ENCODE measurements around the gene PCDHGA1.

Gene PCDHGA1

DNA sequence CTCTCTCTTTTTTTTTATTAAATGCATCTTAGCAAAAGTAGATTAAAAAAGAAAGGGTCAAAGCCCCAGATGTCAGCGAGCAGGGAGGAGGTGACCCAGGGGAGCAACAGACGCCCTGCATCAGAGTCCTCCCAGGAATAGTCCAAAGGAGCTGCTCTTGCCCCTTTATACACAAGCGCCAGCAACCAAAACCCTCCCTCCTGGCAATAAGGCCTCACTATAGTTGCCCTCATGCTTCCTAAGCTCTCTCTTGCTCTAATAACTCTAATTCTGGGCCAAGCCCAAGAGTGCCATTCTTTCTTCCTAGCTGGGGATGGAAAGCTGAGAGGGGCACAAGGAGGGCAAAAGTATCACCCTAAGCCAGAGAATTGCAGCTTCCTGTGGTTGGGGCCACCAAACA, 184.8 kb downstream of the PCDHGA1 start:
- no peak for DNase-seq

DNA sequence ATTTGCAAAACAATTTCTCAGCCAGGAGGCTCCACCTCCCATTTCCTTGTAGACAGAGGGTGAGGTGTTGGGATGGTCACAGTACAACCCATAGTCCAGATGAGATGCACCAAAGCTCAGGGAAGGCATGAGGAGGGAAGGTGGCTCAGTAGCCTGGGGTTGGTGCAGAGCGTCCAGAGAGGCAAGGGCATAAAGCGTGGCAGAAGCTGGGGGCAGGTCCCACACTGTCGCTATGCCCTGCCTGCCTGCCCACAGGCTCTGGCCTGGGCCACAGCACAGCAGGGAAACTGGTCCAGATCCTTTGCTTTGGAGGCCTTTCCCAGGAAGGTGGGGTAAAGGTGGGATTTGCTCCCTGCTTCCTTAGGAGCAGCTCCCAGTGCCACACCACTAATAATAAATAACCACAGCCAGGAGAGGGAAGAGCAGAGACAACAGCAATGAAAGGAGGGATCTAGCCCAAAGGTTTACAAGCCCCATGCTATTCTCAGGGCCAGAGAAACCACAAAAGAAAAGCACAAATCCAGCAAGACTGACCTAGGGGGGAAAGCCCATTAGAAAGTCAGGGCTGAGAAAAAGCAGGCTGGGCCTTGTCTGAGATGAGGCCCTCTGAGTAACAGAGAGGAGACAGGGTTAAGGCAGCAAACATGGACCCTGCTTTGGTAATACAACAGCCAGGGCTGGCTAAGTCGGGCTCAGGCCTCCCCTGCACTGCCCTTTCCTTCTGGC, 185.8 kb downstream of the PCDHGA1 start:
- no peak for DNase-seq

DNA sequence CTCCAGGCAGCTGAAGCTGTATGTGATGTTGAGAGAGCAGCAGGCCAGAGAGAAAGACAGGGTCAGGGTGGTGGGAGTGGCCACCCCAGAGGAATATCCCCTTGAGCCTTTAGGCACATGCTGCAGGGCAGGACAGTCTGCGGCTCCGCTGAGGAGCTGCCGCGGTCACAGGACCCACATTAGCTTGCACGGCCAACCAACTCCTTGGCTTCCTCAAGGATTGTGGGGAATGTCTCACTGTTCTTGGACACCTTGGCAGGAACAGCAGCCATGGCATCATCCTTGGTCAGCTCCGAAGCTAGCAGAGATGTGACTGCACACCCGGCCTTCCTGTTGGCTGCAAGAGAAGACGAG, 186.3 kb downstream of the PCDHGA1 start:
- no peak for DNase-seq

DNA sequence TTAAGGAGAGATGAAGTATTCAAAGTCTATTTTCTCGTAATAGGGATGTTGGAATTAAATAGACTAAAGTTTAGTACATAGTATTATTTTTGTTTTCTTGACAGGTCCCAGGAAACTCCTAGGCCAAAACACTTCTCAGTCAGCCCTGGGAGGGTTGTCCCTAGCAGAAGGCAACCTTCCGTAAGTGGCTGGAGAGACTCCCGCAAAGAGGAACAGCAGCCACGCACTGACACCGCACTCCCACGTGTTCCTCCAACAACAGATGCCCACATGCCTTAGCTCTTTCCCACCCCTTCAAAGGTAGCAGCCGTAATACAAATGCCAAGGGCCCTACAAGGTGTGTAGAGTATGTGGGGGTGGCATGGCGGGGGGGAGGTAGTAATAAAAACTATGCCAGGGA, 187.0 kb downstream of the PCDHGA1 start:
- no peak for DNase-seq

DNA sequence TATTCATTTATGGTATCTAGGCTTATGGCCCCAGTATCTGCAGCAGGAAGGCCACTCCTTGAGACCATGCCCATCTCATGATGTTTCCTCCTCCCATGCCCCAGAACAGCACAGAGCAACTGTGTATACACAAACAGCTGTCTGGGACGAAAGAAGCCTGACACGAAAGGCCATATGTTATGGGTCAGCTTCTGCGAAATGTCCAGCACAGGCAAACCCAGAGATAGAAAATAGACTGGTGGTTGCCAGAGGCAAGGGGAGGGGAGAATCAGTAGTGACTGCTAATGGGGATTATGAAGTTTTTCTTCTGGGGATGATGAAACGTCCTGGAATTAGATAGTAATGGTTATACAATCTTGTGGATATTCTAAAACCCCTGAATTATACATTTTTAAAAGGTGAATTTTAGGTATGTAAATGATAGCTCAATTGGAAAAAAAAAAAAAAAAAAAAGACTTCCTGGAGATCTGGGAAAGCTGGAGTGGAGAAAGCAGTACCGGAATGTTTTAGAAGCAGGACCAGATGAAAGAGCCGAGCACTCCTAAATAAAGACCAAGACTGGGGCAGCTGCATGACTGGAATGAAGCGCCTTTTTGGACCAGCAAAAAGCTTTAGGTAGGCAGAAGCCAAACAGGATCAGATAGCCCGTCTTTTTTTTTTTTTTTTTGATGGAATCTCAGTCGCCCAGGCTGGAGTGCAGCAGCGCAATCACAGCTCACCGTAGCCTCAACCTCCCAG, 187.7 kb downstream of the PCDHGA1 start:
- DNase-seq: no peak

DNA sequence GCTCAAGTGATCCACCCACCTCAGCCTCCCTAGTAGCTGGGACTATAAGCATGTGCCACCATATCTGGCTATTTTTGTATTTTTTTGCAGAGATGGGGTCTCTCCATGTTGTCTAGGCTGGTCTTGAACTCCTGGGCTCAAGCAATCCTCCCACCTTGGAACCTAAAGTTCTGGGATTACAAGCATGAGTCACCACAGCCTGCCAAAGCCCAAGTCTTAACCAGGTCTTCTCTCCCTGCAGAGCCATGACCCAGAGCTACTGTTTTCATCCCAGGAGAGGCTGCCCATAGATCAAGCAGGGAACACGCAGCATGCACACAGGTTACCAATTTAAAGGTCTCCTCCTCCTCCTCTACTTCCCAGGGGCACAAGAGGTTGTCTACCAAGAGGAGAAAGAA, 188.3 kb downstream of the PCDHGA1 start:
- DNase-seq: no peak

DNA sequence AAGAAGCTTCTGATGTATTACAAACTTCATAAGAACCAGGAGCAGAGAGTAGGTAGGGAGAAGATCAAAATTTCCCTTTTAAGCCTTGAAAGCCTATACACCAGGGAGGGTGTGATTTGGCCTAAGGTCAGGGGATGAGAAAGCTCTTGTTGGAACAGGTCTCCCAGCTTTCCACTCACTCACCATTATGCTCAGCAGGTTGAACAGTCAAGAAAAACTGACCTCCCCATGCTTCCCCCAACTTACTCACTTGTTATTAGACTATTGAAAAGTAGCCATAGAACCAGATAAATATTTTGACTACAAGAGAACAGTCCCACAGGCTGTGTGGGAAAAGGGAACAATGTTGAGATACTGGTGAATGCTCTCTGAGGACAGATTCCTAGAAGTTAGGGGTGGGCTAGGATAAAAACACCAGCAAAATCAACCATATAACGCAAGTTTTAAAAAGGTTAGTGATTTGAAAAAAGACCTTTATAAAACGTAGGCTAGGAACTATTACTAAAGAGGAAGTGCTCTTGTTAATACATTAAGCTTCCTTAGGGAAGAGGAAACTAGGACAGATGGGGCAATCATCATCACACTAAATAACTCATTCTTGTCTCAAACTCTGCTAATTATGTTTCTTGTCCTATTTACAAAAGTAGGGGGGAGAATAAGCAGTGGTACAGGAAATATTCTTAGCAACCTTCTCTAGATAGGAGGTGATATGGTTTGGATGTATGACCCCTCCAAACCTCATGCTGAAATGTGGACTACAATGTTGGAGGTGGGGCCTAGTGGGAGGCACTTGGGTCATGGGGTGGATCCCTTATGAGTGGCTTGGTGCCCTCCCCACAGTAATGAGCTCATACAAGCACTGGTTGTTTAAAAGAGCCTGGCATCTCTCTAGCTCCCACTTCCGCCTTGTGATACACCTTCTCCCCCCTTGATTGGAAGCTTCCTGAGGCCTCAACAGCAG, 189.6 kb downstream of the PCDHGA1 start:
- DNase-seq: no peak

DNA sequence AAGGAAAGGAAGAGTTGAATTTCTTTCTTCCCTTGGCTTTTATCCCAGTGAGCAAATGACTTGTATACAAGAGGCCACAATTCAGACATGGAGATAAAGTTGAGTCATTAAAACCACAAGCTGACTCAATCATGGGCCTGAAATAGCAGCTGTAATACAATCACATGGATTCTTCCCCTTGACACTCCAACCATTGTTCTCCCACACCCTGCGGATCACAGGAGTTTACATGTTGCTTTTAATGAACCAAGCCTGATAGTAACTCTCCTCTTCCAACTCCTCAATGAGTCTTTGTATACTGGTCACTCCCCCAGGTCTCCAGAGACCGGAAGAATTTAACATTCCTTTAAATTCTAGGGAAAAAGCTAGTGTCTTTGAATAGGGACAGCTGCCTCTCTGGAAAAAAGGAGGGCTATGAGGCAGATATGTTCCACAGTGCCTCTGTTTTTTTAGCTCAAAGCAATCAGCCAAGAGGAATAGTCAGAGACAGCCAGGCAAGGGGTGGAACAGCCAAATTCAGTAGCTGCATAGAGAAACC, 191.0 kb downstream of the PCDHGA1 start:
- DNase-seq: no peak

DNA sequence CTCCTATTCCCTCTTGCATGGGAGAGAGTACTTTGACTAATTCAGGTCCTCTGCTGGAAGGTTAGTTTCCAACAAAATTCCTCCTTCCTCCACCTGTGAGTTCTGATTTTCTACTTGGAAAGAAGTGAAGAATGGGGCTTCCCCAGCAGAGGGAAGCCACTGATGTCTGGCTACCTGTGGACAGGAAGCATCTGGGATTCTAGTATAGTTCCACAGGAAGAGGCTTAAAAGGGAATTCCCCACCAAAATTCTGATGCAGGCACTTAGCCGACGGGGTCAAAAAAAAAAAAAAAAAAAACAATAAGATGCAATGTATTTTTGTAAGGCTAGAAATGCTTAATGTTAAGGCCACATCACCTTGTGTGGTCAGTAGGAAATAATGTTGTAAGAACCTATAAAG, 192.0 kb downstream of the PCDHGA1 start:
- no peak for DNase-seq

DNA sequence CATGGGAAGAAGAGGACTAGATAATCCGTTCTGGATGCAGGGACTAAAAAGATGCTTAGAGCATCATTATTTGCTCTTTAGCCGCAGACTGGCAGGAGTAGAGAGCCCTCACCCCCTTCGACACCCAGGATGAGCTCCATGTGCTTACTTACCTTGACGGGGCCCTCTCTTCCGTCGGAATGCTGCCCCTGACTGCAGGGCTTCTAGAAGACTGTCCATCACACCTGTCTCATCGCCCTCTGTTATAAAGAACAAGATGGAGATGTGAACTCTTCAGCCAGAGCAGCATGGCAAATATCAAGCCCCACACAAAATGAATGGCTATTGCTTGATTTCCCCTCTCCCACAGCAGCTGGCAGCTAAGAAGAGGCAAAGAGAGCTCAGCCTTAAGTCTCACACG, 193.7 kb downstream of the PCDHGA1 start:
- DNase-seq: no peak

DNA sequence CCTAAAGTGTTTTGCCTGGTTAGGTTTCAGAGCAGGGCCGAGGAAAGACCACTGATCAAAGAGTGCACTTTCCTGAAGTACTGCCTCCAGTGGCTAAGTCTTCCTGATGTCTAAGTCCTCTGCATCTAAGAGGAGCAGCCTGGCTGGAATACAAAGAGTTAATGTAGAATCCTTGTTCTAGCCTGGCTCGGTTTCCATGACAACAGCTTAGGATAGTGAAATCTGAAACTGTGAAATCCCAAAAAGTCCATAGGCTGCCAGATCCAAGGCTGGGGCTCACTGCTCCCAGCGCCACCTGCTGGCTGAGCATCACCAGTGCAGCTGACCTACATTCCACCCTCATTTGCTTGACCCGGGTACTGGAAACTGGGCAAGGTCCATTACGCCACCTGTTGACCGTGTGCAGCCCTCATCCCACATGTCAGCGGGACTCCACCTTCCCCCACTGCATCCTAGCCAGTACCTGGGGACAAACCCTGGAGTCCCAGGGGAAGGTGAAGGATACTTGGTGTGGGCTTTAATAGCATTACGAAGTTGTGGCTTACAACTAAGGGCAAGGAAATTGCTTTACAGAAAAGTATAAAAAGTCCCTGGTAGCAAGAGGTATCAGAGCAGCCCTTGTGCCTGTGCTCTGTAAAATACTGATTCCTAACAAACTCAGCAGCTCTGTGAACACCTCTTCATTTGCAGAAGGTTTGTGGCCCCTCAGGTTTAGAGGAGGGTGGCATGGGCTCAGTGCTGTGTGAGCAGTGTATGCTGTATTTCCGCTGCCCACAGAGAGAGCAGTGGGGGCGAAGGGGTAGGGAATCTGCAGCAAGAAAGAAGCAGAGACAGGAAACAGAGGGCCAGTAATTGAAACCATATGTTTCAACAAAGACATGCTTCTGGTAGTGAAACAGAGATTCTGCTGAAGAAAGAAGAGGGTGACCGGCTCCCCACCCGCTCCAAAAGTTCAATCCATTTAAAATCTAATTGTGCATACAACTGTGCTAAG, 194.6 kb downstream of the PCDHGA1 start:
- DNase-seq: peak; percentile 48

DNA sequence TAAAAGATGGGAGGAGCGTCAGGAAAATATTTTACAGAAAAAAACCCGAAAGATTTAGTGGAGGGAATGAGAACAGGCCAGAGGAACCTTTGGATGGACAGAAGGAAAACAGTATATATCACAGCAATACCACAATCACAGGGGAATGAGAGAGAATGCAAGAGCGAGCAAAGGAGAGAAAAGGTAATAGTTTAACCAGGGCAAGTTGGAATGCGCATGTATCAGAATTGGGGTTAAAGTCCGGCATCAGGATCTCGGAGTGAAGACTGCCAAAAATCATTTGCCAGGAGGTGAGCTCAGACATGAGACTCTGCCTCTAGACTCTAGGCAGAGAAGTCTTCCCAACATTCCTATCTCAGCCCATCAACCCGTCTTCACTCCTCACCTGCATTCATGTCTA, 195.3 kb downstream of the PCDHGA1 start:
- no peak for DNase-seq

DNA sequence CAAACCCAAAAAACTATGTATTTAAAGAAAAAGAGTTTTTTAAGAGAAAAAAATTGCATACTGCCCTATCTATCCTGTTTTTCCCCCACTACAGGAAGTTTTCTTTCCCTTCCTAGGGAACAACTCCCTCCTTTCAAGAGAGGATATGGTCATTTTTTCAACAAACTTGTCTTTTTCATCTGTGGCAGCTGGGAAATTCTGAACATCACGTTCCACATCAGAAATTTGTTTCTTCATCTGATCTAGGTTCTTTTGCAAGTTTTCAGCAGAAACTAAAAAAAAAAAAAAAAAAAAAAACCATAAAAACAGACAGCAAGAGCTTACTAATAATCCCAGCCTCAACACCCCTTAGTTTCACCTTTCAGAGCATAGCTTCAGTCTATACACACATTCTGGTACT, 197.1 kb downstream of the PCDHGA1 start:
- DNase-seq: no peak

DNA sequence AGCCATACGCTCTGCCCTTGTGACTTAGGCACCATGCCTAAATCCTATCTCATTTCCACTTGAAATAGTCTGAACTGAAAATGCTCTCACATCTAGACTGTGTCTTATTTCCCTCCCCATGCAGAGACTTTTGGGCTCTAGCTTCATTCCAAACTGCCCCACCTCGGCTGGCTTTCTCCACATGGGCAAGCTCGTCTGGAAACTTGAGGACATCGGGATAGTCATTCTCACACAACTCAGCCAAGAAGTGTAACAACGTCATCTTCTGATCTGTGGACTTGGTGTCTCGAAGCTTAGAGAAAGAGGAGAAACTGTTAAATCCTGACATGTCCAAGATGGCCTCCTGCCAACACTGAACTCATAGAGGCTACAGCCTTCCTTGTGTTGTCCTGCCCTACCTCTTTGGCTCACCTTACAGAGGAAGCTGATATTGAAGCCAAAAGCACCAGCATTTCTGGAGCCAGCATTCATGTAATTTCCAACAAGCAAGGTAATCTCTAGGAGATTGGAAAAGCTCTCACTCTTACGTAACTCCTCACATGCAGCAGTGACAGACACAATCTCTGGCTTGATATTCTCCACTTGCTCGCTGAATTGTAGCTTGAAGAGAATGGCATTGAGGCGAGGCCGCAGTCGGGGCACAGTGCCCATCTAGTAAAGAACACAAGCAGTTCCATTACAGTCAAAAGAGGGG, 198.1 kb downstream of the PCDHGA1 start:
- no peak for DNase-seq

DNA sequence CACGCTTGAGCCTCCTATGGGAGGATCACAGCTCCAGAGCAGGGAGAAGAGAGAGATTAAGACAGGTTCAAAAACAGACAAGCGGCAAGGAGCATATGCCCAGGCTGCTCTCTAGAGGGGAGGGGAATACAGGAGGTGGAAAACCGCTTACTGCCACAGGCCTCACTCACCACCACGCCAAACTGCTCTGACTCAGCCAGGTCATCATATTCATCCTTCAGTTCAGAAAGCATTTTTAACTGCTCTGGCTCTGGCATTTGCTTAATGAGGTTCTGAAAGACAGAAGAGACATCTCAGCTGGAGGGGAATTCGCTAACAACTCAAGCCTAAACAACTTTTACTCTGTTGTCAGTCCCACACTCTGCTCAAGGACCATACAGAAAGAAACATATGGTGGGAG, 198.7 kb downstream of the PCDHGA1 start:
- no peak for DNase-seq

DNA sequence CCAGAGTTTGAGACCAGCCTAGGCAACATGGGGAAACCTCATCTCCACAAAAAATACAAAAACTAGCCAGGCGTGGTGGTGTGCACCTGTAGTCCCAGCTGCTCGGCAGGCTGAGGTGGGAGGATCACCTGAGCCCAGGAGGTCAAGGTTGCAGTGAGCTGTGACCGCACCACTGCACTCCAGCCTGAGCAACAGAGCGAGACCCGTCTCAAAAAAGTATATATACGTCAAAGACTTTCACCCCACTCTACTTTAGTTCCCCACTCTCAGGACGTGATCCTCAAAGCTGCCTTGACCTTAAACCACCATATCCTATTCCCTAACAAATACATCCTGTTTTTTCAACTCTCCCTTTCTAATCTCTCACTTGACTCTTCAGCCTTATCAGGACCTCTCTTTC, 199.6 kb downstream of the PCDHGA1 start:
- no peak for DNase-seq

DNA sequence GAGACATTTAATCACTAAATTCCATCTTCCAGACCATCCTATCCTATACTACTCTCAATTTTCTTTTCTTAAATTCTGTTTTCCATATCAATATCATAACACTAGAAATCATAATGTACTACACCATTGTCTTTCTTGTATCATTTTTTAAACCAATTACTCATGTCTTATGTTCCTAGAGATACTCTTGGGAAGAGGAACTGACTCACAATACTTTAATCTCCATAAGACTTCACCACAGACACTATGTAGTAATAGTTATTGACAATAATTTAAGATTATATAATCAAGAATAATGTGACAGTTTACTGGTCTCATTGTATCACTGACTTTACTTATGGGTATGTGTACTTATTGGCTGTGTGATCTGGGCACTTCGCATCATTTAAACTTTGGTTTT, 202.4 kb downstream of the PCDHGA1 start:
- no peak for DNase-seq

DNA sequence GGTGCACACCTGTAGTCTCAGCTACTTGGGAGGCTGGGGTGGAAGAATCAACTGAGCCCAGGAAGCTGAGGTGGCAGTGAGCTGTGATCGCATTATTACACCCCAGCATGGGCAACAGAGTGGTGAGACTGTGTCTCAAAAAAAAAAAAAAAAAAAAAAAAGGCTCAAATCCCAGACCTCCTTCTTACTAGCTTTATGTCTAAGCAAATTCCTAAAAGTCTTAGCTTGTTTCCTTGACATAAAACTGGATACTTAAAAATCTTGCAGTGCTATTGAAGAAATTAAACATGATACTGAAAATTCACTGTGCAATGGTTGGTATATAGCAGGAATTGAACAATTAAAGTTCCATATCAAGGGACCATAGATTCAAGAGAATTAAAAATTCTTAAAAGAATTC, 203.6 kb downstream of the PCDHGA1 start:
- no peak for DNase-seq

DNA sequence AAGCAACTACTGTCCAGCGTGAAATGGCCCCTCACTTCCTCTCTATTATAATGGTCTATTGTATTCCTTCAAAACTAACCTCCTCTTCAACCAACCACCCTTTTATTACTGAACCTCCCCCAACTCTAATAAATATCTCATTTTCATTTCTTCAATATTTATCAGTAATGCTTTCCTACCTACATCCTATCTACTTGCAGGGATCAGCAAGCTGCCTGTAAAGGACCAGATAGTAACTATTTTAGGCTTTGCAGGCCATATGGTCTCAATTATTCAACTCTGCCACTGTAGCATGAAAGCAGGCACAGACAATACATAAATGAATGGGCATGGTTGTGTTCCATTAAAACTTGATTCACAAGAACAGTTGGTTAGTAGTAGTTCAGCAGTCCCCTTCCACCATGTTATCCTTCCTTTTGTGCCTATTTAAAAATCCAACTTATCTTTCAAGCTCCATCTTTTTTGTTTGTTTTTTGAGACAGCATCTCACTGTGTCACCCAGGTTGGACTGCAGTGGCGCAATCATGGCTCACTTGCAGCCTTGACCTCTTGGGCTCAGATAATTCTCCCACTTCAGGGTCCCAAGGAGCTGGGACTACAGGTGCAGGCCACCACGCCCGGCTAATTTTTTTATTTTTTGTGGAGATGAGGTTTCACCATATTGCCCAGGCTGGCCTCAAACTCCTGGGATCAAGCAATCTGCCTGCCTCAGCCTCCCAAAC, 204.3 kb downstream of the PCDHGA1 start:
- no peak for DNase-seq

DNA sequence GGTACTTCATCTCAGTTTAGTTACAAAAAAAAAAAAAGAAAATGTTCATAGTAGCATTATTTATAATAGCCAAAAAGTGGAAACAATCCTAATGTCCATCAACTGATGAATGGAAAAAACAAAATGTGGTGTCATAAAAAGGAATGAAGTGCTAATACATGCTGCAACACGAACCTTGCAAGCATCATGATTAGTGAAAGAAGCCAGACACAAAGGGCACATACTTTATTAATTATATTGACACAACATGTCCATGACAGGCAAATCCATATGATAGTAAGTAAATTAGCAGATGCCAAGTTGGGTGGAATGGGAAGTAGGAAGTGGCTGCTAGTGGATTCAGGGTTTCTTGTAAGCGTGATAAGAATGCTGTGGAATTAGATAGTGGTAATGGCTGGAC, 212.7 kb downstream of the PCDHGA1 start:
- DNase-seq: no peak

DNA sequence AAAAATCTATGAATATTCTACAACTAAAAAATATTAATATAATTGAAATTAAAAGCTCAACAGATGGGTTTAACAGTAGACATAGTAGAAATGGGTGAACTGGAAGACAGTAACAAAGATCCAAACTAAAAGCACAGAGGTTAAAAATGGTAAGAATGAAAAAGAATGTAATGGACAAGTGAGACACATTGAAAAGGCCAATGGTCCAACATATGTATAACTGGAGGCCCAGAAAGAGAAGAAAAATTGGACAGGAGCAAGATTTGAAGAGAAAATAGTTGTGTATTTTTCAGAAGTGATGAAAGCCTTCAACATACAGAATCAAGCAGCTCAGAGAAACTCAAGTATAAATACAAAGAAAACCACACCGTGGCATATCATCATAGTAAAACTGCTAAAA, 217.2 kb downstream of the PCDHGA1 start:
- no peak for DNase-seq

Measured in T-helper 9 cell (primary cell).